SK-N-SH (cell line): ENCODE data around the gene KIF15. TPM values are rescaled to one million over a fixed set of nuclear protein-coding genes. Genes with fewer than 3 reads are reported as not detected.

Experiments used
- CTCF ChIA-PET: fragments of 300-600, 350-600 bp; formaldehyde crosslinking; extraction: SDS; loops from one replicate; lab custom pipeline; 2021; lab: Yijun Ruan, JAX
- POLR2A ChIA-PET: fragments of 350-600 bp; sonication (Branson Sonifier 250); formaldehyde crosslinking; extraction: SDS; loops from one replicate; lab custom pipeline; 2020; ENCODE audit warnings: antibody characterized with exemption, inconsistent platforms; lab: Yijun Ruan, JAX
- DNase-seq: peaks from one replicate; pipeline ENCODE4 v3.0.0; 2012
- H2AFZ ChIP-seq: fragments of 200-600 bp; sonication (generic); 2 replicates; pipeline ENCODE4 v1.8.1; 2016; ENCODE audit warnings: antibody characterized with exemption, mild to moderate bottlenecking, low read depth
- H3F3A ChIP-seq: fragments of 200-600 bp; sonication (generic); replicated peaks from 2 replicates; pipeline ENCODE3; 2016; ENCODE audit warnings: antibody characterized with exemption, mild to moderate bottlenecking; ENCODE audit not compliant: insufficient read depth
- H3K27ac ChIP-seq, 2 experiments: fragments of 200-500 bp in 1 of 2; fragments of 200-600 bp in 1 of 2; sonication (Bioruptor generic) in 1 of 2; sonication (generic), shearing (Covaris generic) in 1 of 2; 2 replicates each; pipeline versions ENCODE4 v1.5.1 to v1.6.1; 2014 to 2016; ENCODE audit warnings: low read depth in 2 of 2, inconsistent platforms in 1 of 2, low read length in 1 of 2, mild to moderate bottlenecking in 1 of 2, mixed read lengths in 1 of 2
- H3K27me3 ChIP-seq: fragments of 200-600 bp; sonication (generic), shearing (Covaris generic); 2 replicates; pipeline ENCODE4 v1.6.1; 2016; ENCODE audit warnings: mixed run types; ENCODE audit not compliant: insufficient read depth
- H3K36me3 ChIP-seq, 2 experiments: fragments of 200-500 bp in 1 of 2; fragments of 200-600 bp in 1 of 2; sonication (Bioruptor generic) in 1 of 2; sonication (generic) in 1 of 2; replicated peaks in 1 of 2; 2 replicates each; pipeline versions ENCODE3 to v1.5.1; 2014 to 2016; ENCODE audit warnings: low read length in 1 of 2, mild to moderate bottlenecking in 1 of 2; ENCODE audit not compliant: insufficient read depth in 2 of 2, control insufficient read depth in 1 of 2
- H3K4me1 ChIP-seq, 2 experiments: fragments of 200-500 bp in 1 of 2; fragments of 200-600 bp in 1 of 2; sonication (Bioruptor generic) in 1 of 2; sonication (generic), shearing (Covaris generic) in 1 of 2; 2 replicates each; pipeline versions ENCODE4 v1.5.1 to v1.6.1; 2014 to 2016; ENCODE audit warnings: low read depth in 1 of 2, low read length in 1 of 2, mixed run types in 1 of 2; ENCODE audit not compliant: insufficient read depth in 2 of 2, control insufficient read depth in 1 of 2
- H3K4me2 ChIP-seq: fragments of 200-600 bp; sonication (generic), shearing (Covaris generic); 2 replicates; pipeline ENCODE4 v1.6.1; 2017; ENCODE audit warnings: mixed run types
- H3K4me3 ChIP-seq, 2 experiments: fragments of 200-500 bp in 1 of 2; fragments of 200-600 bp in 1 of 2; sonication (Bioruptor generic) in 1 of 2; sonication (generic), shearing (Covaris generic) in 1 of 2; 2 replicates each; pipeline versions ENCODE4 v1.5.1 to v1.8.1; 2014 to 2016; ENCODE audit warnings: low read depth in 2 of 2, inconsistent platforms in 1 of 2, low read length in 1 of 2, mild to moderate bottlenecking in 1 of 2, mixed read lengths in 1 of 2, moderate library complexity in 1 of 2
- H3K79me2 ChIP-seq: fragments of 200-600 bp; sonication (generic); 2 replicates; pipeline ENCODE4 v1.8.1; 2017; ENCODE audit warnings: mild to moderate bottlenecking; ENCODE audit not compliant: insufficient read depth
- H3K9ac ChIP-seq: fragments of 200-600 bp; sonication (generic); 2 replicates; pipeline ENCODE4 v1.6.1; 2017; ENCODE audit warnings: mixed run types
- H3K9me2 ChIP-seq: fragments of 200-600 bp; sonication (generic); 2 replicates; pipeline ENCODE4 v1.6.1; 2017; ENCODE audit warnings: mixed run types
- H3K9me3 ChIP-seq: fragments of 200-600 bp; sonication (generic); 2 replicates; pipeline ENCODE4 v1.6.1; 2017; ENCODE audit warnings: mixed run types, mild to moderate bottlenecking, moderate library complexity
- H4K20me1 ChIP-seq: fragments of 200-600 bp; sonication (generic); 2 replicates; pipeline ENCODE4 v1.6.1; 2017; ENCODE audit warnings: mild to moderate bottlenecking, mixed run types; ENCODE audit not compliant: insufficient read depth
- CTCF ChIP-seq: fragments of 200-600 bp; sonication (generic); IDR thresholded peaks from 2 replicates; pipeline ENCODE4 v1.6.1; 2017; ENCODE audit warnings: antibody characterized with exemption, mild to moderate bottlenecking, moderate library complexity
- ELF1 ChIP-seq: IDR thresholded peaks from 2 replicates; pipeline ENCODE4 v1.4.0; 2012
- EP300 ChIP-seq, 2 experiments: IDR thresholded peaks; 2 replicates each; pipeline versions ENCODE4 v1.4.0 to v1.6.1; 2012; ENCODE audit warnings: borderline replicate concordance in 1 of 2, low read depth in 1 of 2, low read length in 1 of 2
- EZH2phosphoT487 ChIP-seq: fragments of 200-600 bp; sonication (generic); IDR thresholded peaks from 2 replicates; pipeline ENCODE4 v1.6.1; 2017; ENCODE audit warnings: low read depth, mixed run types, mild to moderate bottlenecking, antibody characterized with exemption, moderate library complexity, borderline replicate concordance
- FOSL2 ChIP-seq: IDR thresholded peaks from 2 replicates; pipeline ENCODE4 v1.4.0; 2012; ENCODE audit warnings: low read depth, mild to moderate bottlenecking, moderate library complexity, borderline replicate concordance
- FOXM1 ChIP-seq: IDR thresholded peaks from 2 replicates; pipeline ENCODE4 v1.4.0; 2012; ENCODE audit warnings: low read depth, mild to moderate bottlenecking
- GABPA ChIP-seq: IDR thresholded peaks from 2 replicates; pipeline ENCODE4 v1.4.0; 2012; ENCODE audit warnings: low read depth, mild to moderate bottlenecking
- MEF2A ChIP-seq: IDR thresholded peaks from 2 replicates; pipeline ENCODE4 v1.4.0; 2012; ENCODE audit warnings: low read depth, borderline replicate concordance
- NFIC ChIP-seq: IDR thresholded peaks from 2 replicates; pipeline ENCODE4 v1.4.0; 2012; ENCODE audit warnings: borderline replicate concordance
- NRF1 ChIP-seq: IDR thresholded peaks from 2 replicates; pipeline ENCODE4 v1.6.1; 2012; ENCODE audit warnings: low read depth, mild to moderate bottlenecking, low read length
- RFX5 ChIP-seq: IDR thresholded peaks from 2 replicates; pipeline ENCODE4 v1.6.1; 2012; ENCODE audit warnings: mild to moderate bottlenecking, improper control_type of control experiment, low read length
- RXRA ChIP-seq: IDR thresholded peaks from 2 replicates; pipeline ENCODE4 v1.4.0; 2012; ENCODE audit warnings: low read depth, mild to moderate bottlenecking, borderline replicate concordance
- SMC3 ChIP-seq: IDR thresholded peaks from 2 replicates; pipeline ENCODE4 v1.6.1; 2012; ENCODE audit warnings: low read depth, low read length, improper control_type of control experiment
- TAF1 ChIP-seq: IDR thresholded peaks from 2 replicates; pipeline ENCODE4 v1.6.1; 2012; ENCODE audit warnings: low read depth, mild to moderate bottlenecking, low read length, moderate library complexity, borderline replicate concordance
- TEAD4 ChIP-seq: IDR thresholded peaks from 2 replicates; pipeline ENCODE4 v1.4.0; 2012; ENCODE audit warnings: mild to moderate bottlenecking, borderline replicate concordance; ENCODE audit not compliant: insufficient read depth
- WGBS: methylation state at CpG from one replicate; pipeline ENCODE4 v1.1.6; 2017; ENCODE audit warnings: low lambda C conversion rate; 5-methylcytosine and 5-hydroxymethylcytosine counted together
- polyA plus RNA-seq, 3 experiments: library from polyadenylated mRNA; depleted of rRNA; stranded (reverse); fragments of >200 nt; gene quantifications; 2 replicates each; pipeline ENCODE4 v1.2.3, GENCODE V29; 2012
- TF ChIP-seq, protein P1 (sequence below): fragments of 150-350 bp; IDR thresholded peaks from 2 replicates; pipeline ENCODE4 v1.6.1; 2017; ENCODE audit warnings: antibody characterized with exemption, low read length, low read depth, borderline replicate concordance
- TF ChIP-seq, protein P2 (sequence below): IDR thresholded peaks from 2 replicates; pipeline ENCODE4 v1.4.0; 2012; ENCODE audit warnings: low read depth, borderline replicate concordance
- TF ChIP-seq, protein P3 (sequence below): IDR thresholded peaks from 2 replicates; pipeline ENCODE4; 2012
- TF ChIP-seq, protein P4 (sequence below): fragments of 150-350 bp; IDR thresholded peaks from 2 replicates; pipeline ENCODE4 v1.6.1; 2016; ENCODE audit warnings: mild to moderate bottlenecking, low read depth, low read length

The KIF15 gene
- polyA plus RNA-seq, 1 of the 3 experiments (the other 2 are of a cell fraction): 2.3 TPM

DNA sequence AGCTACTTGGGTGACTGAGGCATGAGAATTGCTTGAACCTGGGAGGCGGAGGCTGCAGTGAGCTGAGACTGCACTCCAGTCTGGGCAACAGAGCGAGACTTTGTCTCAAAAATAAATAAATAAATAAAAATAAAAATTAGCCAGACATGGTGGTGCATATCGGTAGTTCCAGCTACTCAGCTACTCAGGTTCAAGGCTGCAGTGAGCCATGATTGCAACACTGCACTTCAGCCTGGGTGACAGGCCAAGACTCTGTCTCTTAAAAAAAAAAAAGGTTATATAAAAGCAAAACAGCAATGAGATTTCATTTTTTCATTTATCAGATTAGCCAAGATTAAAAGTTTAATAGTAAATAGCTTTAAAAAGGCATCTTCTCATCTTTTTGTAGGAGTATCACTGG lies 115.7 kb downstream of the KIF15 start (continued):
- TF ChIP-seq, protein P1, sequence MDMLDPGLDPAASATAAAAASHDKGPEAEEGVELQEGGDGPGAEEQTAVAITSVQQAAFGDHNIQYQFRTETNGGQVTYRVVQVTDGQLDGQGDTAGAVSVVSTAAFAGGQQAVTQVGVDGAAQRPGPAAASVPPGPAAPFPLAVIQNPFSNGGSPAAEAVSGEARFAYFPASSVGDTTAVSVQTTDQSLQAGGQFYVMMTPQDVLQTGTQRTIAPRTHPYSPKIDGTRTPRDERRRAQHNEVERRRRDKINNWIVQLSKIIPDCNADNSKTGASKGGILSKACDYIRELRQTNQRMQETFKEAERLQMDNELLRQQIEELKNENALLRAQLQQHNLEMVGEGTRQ: no peak
- TF ChIP-seq FOXM1: no peak
- TF ChIP-seq GABPA: no peak

- Histone ChIP-seq H3K79me2 (no peaks in the 10 kb centered on the region), H2AFZ (no peak overlapping the region), H4K20me1 (no peaks in the 10 kb centered on the region), H3K9me3 (no peaks in the 10 kb centered on the region), H3K4me3 (no peak overlapping the region), H3K36me3 (no peaks in the 10 kb centered on the region), H3F3A (peaks cover 10% of the 10 kb centered on the region), H3K27me3 (no peaks in the 10 kb centered on the region), H3K9ac (no peak overlapping the region), H3K27ac (no peak overlapping the region), H3K4me1 (peaks cover 5 to 20% of the 10 kb centered on the region in 2 experiments; a peak in 3 of 4 replicates), H3K4me2 (no peak overlapping the region), H3K9me2 (no peaks in the 10 kb centered on the region)
- ChIA-PET POLR2A (no interaction called here), CTCF (no interaction called here)
- no peak for DNase-seq
- TF ChIP-seq, protein P2, sequence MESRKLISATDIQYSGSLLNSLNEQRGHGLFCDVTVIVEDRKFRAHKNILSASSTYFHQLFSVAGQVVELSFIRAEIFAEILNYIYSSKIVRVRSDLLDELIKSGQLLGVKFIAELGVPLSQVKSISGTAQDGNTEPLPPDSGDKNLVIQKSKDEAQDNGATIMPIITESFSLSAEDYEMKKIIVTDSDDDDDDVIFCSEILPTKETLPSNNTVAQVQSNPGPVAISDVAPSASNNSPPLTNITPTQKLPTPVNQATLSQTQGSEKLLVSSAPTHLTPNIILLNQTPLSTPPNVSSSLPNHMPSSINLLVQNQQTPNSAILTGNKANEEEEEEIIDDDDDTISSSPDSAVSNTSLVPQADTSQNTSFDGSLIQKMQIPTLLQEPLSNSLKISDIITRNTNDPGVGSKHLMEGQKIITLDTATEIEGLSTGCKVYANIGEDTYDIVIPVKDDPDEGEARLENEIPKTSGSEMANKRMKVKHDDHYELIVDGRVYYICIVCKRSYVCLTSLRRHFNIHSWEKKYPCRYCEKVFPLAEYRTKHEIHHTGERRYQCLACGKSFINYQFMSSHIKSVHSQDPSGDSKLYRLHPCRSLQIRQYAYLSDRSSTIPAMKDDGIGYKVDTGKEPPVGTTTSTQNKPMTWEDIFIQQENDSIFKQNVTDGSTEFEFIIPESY: no peak
- TF ChIP-seq ELF1 (no peak), EZH2phosphoT487 (no peak), MEF2A (no peak), EP300 (IDR thresholded peaks at IDR 0.05; ENCODE audit: borderline replicate concordance in 1 of 2, low read depth in 1 of 2, low read length in 1 of 2) (no peak), RFX5 (no peak), TAF1 (no peak), RXRA (no peak), NRF1 (no peak), NFIC (no peak), FOSL2 (no peak), CTCF (no peak), SMC3 (no peak), TEAD4 (no peak)
- TF ChIP-seq, protein P3, sequence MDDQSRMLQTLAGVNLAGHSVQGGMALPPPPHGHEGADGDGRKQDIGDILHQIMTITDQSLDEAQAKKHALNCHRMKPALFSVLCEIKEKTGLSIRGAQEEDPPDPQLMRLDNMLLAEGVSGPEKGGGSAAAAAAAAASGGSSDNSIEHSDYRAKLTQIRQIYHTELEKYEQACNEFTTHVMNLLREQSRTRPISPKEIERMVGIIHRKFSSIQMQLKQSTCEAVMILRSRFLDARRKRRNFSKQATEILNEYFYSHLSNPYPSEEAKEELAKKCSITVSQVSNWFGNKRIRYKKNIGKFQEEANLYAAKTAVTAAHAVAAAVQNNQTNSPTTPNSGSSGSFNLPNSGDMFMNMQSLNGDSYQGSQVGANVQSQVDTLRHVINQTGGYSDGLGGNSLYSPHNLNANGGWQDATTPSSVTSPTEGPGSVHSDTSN: no peak
- TF ChIP-seq, protein P1: no peak
- TF ChIP-seq, protein P4, sequence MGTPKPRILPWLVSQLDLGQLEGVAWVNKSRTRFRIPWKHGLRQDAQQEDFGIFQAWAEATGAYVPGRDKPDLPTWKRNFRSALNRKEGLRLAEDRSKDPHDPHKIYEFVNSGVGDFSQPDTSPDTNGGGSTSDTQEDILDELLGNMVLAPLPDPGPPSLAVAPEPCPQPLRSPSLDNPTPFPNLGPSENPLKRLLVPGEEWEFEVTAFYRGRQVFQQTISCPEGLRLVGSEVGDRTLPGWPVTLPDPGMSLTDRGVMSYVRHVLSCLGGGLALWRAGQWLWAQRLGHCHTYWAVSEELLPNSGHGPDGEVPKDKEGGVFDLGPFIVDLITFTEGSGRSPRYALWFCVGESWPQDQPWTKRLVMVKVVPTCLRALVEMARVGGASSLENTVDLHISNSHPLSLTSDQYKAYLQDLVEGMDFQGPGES: no peak
- WGBS: 50% methylated on average over 2 of the region's 2 CpGs
Measured at GRCh38 chr3:44880284-44880683, 118.7 kb downstream of the KIF15 start.
